HG02884 (cell line): ENCODE measurements around the gene IGF1R.

Experiments used
- ATAC-seq: cut with Tn5 transposase; IDR thresholded peaks from one replicate; pipeline ENCODE4 v1.9.1; 2021; ENCODE audit warnings: mild to moderate bottlenecking, moderate library complexity; ENCODE audit not compliant: unreplicated experiment

Gene IGF1R

GRCh38 chr15:98743177-98743576 is 94.8 kb downstream of the IGF1R start:
- ATAC-seq: no peak

DNA sequence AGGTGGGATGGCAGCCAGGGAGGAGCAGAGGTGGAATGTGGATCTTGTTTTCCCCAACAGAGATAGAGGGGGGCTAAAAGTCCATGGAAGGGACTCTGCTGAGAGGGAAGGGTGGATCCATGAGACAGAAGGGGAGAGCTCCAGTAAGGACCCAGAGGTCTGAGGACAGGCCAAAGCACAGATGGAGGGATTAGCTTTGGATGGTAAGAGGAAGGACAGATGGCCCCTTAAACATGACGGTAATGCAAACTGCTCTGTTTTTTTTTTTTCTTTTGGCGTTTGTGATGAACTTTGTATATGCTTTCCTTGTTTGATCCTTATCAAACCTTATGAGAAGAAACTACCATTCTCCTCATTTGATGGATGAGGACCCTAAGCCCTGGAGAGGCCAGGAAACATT is 96.2 kb downstream of the IGF1R start:
- ATAC-seq: no peak

DNA sequence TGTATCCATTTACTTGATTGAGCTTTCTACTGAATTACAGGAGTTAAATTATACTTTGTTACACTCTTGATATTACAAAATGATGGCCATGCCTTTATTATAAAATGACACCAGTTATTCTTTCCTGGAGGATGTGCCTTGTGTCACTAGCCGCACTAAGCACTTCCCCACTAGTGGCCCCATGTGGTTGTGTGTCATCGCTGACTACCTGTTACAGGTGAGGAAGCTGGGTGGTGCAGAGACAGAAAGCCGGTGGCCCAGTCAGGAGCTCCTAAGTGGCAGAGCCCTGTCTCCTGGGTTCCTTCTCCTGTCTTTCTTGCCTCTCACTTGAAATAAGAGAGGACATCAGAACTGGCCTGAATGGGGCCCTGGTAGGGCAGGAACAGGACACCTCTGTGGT is 96.8 kb downstream of the IGF1R start:
- no peak for ATAC-seq

- ATAC-seq: no peak
These were observed 97.5 kb downstream of the IGF1R start for GRCh38 chr15:98745650-98746374.

GRCh38 chr15:98746375-98747155 is 98.2 kb downstream of the IGF1R start:
- no peak for ATAC-seq

DNA sequence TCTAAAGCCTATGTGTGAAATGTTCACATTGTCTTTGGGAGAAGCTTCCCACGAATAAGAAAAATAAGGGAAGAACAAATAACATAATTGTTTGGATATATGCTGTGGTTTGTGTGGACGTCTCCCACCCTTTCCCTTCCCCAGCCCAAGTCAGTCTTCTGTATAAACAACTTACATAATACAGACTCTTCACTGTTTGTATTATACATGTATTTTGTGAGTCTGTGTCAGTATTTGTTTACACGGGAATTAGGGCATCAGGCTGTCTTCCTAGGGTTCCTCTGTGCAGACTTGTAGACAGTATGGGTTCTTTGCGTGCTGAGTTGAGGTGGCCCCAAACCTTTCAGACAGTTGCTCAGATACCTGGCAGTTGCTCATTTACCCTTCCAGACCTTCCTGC is 103.4 kb downstream of the IGF1R start:
- no peak for ATAC-seq

- ATAC-seq: no peak
These were observed 105.7 kb downstream of the IGF1R start for GRCh38 chr15:98753726-98754656.

DNA sequence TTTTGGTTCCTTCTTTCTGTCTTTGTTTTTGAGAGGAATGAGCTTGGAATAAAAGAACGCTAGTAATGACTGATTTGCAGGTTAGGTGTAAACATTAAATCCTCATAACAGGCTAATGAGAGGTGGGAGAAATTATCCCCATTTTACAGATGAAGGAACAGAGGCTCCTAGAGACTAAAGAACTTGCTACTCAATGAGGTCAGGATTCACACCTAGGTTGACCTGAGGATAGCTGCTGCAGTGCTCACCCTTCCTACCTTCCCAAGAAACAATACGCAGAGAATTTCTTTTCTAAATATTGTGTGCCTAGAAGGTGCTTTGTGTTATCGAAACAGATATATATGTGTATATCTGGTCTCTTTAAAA is 106.3 kb downstream of the IGF1R start:
- no peak for ATAC-seq

DNA sequence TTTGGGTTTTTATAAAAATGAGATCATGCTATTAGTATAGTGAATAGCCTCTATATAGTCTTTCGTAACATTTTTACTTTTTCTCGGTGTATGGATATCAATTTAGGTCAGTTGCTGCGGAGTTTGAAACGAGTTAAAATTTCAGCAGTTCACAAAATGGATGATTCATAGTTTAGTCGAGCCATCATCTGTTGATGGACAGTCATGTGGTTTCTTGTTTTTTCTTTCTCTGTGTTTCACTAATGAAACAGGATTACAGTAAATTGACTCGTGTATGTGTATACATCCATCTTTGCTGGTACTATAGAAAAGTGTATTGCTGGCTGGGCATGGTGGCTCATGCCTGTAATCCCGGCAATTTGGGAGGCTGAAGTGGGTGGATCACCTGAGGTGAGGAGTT is 106.8 kb downstream of the IGF1R start:
- ATAC-seq: no peak

DNA sequence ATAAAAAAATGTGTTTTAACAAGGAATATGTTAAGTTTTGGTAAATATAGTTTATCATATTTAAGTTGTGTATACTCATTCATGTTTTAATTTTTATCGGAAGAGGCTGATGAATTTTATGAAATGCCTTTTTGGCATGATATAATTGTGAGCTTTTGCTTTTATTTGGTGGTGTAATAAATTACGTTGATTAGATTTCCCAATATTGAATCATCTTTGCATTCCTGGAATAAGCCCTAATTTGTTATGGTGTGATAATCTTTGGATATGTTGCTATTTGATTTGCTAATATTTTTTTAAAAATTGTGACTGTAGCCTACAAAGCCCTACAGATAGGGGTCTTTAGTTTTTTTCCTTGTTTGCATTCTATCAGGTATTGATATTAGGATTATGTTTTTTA is 107.4 kb downstream of the IGF1R start:
- no peak for ATAC-seq

DNA sequence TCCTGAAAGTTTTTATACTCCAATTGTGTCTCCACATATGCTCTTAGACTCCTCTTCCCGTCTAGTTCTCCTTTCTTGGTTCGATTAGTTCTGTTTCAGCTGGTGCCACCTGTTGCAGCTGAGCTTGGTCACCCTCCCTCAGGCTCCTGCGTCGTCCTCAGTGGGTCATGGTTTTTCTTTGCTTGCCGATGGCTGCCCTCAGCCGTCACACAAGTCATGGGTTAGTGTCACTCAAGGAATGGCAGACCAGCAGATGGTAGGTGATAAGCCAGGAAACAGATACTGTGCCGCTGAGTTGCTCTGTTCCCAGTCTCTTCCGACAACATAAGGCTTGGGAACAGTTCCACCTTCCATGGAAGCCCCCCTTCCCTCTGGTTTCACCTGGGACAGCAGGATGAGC is 109.9 kb downstream of the IGF1R start:
- no peak for ATAC-seq

GRCh38 chr15:98759277-98759676 is 110.9 kb downstream of the IGF1R start:
- ATAC-seq: no peak

DNA sequence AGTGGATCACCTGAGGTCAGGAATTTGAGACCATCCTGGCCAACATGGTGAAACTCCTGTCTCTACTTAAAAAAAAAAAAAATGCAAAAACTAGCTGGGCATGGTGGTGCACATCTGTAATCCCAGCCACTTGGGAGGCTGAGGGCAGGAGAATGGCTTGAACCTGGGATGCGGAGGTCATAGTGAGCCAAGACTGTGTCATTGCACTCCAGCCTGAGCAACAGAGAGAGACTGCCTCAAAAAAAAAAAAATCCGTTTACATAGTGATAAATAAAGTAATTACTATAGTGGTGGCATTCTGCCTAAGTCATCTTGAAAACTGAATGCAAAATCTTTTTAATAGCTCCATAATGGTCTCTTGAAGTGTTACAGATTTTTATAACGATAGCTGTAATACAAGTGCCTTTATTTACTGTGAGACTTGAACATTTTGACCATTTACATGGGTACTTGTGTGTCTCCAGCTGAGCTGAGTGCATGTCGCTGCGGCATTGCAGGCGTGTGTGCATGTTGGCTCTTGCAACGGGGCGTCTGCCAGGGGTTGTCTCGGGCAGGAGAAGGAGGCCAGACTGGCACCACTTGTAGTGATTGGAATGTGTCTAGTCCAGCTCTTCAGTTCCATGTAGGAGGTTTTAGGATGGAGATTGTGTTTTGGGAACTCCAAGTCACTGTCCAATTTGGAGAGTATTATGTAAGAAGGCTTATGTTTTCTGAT is 111.9 kb downstream of the IGF1R start:
- ATAC-seq: no peak

DNA sequence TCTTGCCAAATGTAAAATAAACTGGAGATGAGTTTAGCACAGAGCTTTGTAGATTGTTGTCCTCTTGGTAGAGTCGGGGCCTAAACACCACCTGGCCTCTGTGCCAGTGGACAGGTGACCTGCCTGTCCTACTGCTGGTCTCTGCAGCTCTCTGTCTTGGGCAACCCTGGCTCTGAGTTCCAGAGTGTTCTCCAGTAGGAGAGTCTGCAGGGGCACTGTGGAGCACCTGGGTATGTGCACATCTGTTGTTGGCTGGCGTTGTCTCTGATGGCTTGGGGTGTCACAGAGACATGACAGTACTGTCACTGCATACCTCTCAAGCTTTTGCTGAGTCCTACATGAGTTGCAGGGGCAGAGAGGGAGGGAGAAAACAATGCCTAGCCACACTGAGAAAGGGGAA is 112.6 kb downstream of the IGF1R start:
- no peak for ATAC-seq

DNA sequence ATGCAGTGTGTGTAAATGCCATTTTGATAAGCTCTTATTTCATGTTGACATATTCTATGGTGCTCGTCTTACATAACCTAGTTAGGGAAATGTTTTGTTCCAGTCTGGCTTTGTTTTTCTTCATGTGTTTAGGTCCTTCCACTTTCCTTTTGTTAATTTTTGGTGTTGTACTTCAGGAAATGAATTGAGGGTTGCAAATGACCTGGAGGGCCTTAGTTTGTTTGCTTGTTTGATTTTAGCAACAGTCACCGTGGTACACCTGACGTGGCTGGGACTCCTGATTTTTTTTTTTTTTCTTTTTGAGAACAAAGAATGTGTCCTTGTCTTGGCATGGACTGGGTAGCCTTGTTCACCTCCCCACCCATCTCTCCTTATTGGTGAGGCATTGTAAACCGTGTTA is 114.8 kb downstream of the IGF1R start:
- no peak for ATAC-seq

GRCh38 chr15:98764291-98764690 is 116.0 kb downstream of the IGF1R start:
- no peak for ATAC-seq

GRCh38 chr15:98765610-98766009 is 117.3 kb downstream of the IGF1R start:
- ATAC-seq: no peak

GRCh38 chr15:98767692-98768091 is 119.4 kb downstream of the IGF1R start:
- ATAC-seq: no peak

DNA sequence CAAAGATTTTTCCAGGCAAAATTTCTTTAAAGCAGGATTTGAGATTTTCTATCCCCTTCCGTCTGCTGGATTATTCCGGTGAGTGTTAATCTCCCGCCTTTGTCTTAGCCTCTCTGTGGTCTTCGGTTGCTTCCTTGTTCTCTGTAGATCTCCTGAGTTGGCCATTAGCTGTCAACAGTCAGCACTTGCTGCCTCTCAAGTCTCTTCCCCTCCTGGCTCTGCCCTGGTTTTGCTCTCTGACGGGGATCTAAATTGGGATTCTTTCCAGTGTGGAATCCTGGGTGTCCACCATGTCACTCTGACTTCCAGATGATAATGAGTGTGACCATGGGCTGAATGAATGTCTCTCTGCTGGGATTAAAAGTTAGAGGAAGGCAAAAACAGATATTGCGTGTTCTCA is 121.5 kb downstream of the IGF1R start:
- ATAC-seq: no peak

DNA sequence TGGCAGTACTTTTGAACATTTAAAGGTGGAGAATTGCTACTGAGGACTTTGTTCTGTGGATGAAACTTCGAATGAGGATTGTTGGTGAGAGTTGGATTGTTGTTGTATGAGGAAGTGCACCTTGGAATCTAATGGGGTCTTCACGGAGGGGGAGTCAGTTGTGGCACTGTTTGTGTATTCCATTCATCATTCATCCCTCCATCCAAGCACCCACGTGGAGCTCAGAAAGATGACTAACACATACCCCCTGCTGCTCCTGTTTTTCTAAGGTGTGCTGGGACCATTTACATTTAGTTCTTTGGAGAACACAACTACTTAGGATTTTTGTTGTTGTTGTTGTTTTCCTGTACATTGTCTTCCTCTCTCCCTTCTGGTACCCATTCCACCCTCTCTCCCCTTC is 122.6 kb downstream of the IGF1R start:
- no peak for ATAC-seq

- no peak for ATAC-seq
These were observed 123.2 kb downstream of the IGF1R start for GRCh38 chr15:98771541-98771940.
